Measurements from ENCODE around the gene G6PC3.

G6PC3 gene

GRCh38 chr17:44111777-44112176, 41.2 kb downstream of the G6PC3 start:
- TF ChIP-seq CTCF (conservative IDR thresholded peaks at IDR 0.05) (no peak), ZFX (IDR thresholded peaks at IDR 0.05) (no peak)
- peak overlapping the region; percentile 47 for H3K27ac ChIP-seq

GRCh38 chr17:44112284-44113280, 42.0 kb downstream of the G6PC3 start:
- TF ChIP-seq CTCF (conservative IDR thresholded peaks at IDR 0.05) (no peak), ZFX (IDR thresholded peaks at IDR 0.05) (no peak)
- no peak overlapping the region for H3K27ac ChIP-seq

GRCh38 chr17:44113382-44113781, 42.8 kb downstream of the G6PC3 start:
- H3K27ac ChIP-seq = no peak overlapping the region

DNA sequence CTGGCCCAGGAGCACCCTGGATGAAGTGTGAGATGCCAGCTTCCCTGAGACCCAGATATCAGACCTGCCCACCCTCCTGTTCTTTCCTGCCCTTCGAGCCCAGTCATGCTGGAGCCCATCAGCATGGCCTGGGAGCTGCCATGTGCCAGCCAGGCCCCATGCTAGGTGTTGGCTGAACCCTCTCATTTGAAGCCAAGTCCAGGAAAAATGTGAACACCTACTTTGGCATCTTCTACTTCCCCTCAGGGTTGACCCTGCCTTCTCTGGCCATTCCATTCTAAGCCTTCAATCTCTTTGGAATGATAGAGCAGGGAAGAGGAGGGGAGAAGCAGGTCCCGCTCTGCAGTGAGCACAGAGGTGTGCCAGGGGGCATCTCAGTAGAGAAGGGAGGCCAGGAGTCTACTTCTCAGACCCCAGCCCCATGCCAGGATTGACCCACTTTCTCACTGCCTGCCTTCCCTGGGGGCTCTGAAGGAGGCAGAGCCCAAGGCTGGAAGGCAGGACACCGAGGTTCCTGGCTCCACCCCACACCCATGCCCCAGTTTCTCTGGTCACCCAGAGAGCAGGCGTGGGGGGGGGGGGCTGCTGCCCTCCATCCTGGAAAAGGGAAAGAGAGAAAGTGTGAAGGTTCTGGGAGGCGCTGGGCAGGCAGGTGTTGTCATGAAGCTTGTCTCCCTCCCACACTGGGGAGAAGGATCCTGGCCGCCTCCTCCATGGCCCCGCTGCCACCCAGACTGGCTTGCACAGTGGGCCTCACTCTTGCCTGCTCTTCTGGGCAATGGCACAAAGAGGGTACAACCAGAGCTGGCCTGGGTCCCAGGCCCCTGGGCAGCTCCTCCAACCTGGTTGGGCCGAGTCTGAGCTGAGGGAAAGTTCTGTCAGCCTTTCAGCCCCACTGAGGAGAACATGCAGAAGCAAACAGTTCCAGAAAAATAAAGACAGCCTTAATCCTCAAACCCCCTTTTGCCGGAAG, 43.6 kb downstream of the G6PC3 start:
- TF ChIP-seq ZFX (IDR thresholded peaks at IDR 0.05) = no peak
- TF ChIP-seq CTCF (conservative IDR thresholded peaks at IDR 0.05) = no peak
- no peak overlapping the region for H3K27ac ChIP-seq

More at GRCh38 chr17:44113382-44113781, 42.8 kb downstream of the G6PC3 start:
- TF ChIP-seq ZFX (IDR thresholded peaks at IDR 0.05) (no peak), CTCF (conservative IDR thresholded peaks at IDR 0.05) (no peak)

- TF ChIP-seq ZFX (IDR thresholded peaks at IDR 0.05) = no peak
- no peak; the same call in none of the 2 replicates for TF ChIP-seq CTCF (conservative IDR thresholded peaks at IDR 0.05)
- H3K27ac ChIP-seq = no peak overlapping the region
These were observed 45.3 kb downstream of the G6PC3 start for GRCh38 chr17:44115585-44116415.

DNA sequence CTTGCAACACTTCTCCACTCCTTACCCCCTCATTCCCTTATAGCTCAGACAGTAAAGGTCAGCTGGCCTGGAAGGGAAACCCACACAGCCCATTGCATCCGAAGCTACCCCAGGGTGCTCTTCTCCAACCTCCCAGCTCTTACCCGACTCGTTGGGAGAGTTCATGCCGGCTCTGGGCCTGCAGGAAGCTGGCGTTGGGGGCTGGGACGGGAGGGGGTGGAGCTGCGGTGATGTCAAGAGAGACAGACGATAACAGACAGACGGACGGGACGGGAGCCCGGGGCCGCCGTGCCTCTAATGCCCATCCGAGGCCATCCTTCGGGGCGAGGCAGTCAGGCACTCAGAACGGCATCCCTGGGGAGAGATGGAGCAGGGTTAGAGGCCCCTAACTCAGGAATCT, 46.8 kb downstream of the G6PC3 start:
- TF ChIP-seq ZFX (IDR thresholded peaks at IDR 0.05) = no peak
- no peak for TF ChIP-seq CTCF (conservative IDR thresholded peaks at IDR 0.05)
- H3K27ac ChIP-seq = no peak overlapping the region

All from C4-2B (cell line).